Neural progenitor cell (in vitro differentiated cells): Measurements from ENCODE around the gene CELF4. TPM values are rescaled to one million over a fixed set of nuclear protein-coding genes. Genes with fewer than 3 reads are reported as not detected.

Experiments
- DNase-seq: peaks from one replicate; pipeline ENCODE4 v3.0.0-alpha.2; 2016; ENCODE audit warnings: low spot score
- H2AFZ ChIP-seq: fragments of 200-600 bp; sonication (generic); replicated peaks from 2 replicates; pipeline ENCODE4 v1.6.1; 2016; ENCODE audit warnings: antibody characterized with exemption
- H3F3A ChIP-seq: fragments of 200-600 bp; sonication (generic); 2 replicates; pipeline ENCODE4 v1.6.1; 2016; ENCODE audit warnings: antibody characterized with exemption, low read depth
- H3K27ac ChIP-seq: fragments of 200-600 bp; sonication (generic); 2 replicates; pipeline ENCODE4 v1.5.1; 2016; ENCODE audit warnings: mild to moderate bottlenecking
- H3K27me3 ChIP-seq: fragments of 200-600 bp; sonication (generic); 2 replicates; pipeline ENCODE4 v1.6.1; 2016; ENCODE audit warnings: mild to moderate bottlenecking, moderate library complexity
- H3K36me3 ChIP-seq: fragments of 200-600 bp; sonication (generic); 2 replicates; pipeline ENCODE4 v1.5.1; 2016
- H3K4me1 ChIP-seq: fragments of 200-600 bp; sonication (generic); 2 replicates; pipeline ENCODE4 v1.6.1; 2016; ENCODE audit warnings: mixed run types
- H3K4me2 ChIP-seq: fragments of 200-600 bp; sonication (generic); 2 replicates; pipeline ENCODE4 v1.6.1; 2016
- H3K4me3 ChIP-seq: fragments of 200-600 bp; sonication (generic); 2 replicates; pipeline ENCODE4 v1.5.1; 2016
- H3K79me2 ChIP-seq: fragments of 200-600 bp; sonication (generic); 2 replicates; pipeline ENCODE4 v1.6.1; 2016; ENCODE audit warnings: low read depth
- H3K9ac ChIP-seq: fragments of 200-600 bp; sonication (generic); 2 replicates; pipeline ENCODE4 v1.6.1; 2016
- H3K9me3 ChIP-seq: fragments of 200-600 bp; sonication (generic); 2 replicates; pipeline ENCODE4 v1.5.1; 2016; ENCODE audit warnings: low read depth
- H4K20me1 ChIP-seq: fragments of 200-600 bp; sonication (generic); 2 replicates; pipeline ENCODE4 v1.6.1; 2016; ENCODE audit warnings: low read depth
- H3K27ac Mint-ChIP-seq: 3 replicates; pipeline ENCODE4 v1.8.0; 2021; ENCODE audit warnings: mixed read lengths
- H3K27me3 Mint-ChIP-seq: 2 replicates; pipeline ENCODE4 v1.8.0; 2022; ENCODE audit warnings: low read depth, mild to moderate bottlenecking, inconsistent platforms, moderate library complexity, mixed read lengths; ENCODE audit not compliant: insufficient read depth
- H3K36me3 Mint-ChIP-seq: 3 replicates; pipeline ENCODE4 v1.8.0; 2021; ENCODE audit warnings: mixed read lengths
- H3K4me1 Mint-ChIP-seq: 3 replicates; pipeline ENCODE4 v1.8.0; 2021; ENCODE audit warnings: mixed read lengths
- H3K4me3 Mint-ChIP-seq: 3 replicates; pipeline ENCODE4 v1.8.0; 2021; ENCODE audit warnings: mild to moderate bottlenecking, moderate library complexity, mixed read lengths
- H3K9me3 Mint-ChIP-seq: 3 replicates; pipeline ENCODE4 v1.8.0; 2020; ENCODE audit warnings: mixed read lengths
- EZH2 ChIP-seq: fragments of 200-600 bp; sonication (generic); IDR thresholded peaks from 2 replicates; pipeline ENCODE4 v1.6.1; 2017; ENCODE audit warnings: antibody characterized with exemption, mild to moderate bottlenecking, moderate library complexity
- EZH2phosphoT487 ChIP-seq: fragments of 200-600 bp; sonication (generic); IDR thresholded peaks from 2 replicates; pipeline ENCODE4 v1.6.1; 2017; ENCODE audit warnings: antibody characterized with exemption
- total RNA-seq: library from RNA; depleted of rRNA; stranded (reverse); fragments of >200 nt; gene quantifications from 2 replicates; pipeline ENCODE4 v1.2.3, GENCODE V29; 2015; ENCODE audit warnings: low replicate concordance
- TF ChIP-seq, protein P1 (sequence below): fragments of 200-600 bp; sonication (generic); IDR thresholded peaks from 2 replicates; pipeline ENCODE4 v1.5.1; 2017; ENCODE audit warnings: antibody characterized with exemption, mild to moderate bottlenecking

CELF4 gene
- total RNA-seq, 1 donor from 2014 or later = 1.8 TPM

DNA sequence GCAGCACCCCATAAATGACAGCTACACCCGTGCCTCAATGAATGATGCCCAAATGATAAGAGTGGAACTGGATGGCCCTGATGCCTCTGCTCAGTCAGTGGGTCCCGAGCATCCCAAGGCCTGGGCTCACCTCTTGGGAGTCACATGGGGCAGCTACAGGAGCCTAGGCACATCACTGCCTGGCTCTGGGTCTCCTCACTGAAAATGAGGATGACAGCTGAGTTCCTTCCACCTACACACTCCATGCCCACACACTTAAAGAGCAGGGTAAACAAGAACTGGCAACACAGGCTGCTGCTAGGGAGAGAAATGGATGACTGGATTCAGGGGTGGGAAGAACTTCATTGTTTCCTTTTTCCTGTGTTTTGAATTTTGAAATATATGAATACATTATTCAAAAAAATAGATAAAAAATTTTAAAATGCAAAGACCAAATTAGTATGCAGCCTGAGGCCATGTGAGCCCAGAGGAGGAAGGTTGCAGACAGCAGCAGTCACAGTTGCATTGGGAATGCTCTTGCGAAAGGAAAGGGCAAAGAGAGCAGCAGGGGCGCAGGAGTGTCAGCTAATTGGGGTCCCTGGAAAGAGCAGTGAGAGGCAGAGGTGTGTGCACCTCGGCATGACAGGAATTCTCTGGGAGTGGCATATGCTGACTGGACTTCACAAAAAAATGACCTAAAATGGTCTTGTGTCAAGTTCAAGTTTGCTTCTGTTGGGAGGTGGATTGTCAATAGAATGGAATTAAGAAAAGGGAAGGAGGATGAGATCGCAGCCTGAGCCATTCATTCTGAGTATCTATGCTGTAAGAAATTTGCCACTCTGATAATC lies 327.1 kb downstream of the CELF4 start:
- H3K36me3 Mint-ChIP-seq = no peaks in the 10 kb centered on the region
- H2AFZ ChIP-seq = no peak overlapping the region

DNA sequence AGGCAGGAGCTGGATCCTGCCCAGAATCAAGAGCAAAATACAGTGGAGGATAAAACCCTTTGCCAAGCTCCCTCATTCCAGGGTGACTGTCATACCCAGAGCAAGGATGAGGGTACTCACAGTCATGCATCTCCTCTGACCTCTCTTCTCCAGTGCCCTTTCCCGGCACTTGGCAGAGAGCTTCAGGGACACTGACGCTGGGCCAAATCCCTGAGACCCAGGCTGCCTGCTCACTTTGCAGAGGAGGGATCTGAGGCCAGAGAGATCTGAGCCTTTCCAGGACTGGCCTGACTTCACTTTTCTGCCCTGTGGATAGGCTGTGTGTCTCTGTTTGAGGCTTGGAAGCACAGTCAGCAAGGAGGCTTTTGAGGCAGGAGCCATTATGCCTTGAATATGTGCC lies 330.0 kb downstream of the CELF4 start:
- H4K20me1 ChIP-seq = no peaks in the 10 kb centered on the region
- H3K36me3 ChIP-seq = no peaks in the 10 kb centered on the region
- H3K27ac ChIP-seq = no peak overlapping the region
- no peak overlapping the region for H3K4me3 Mint-ChIP-seq
- no peaks in the 10 kb centered on the region for H3K4me1 Mint-ChIP-seq
- no peaks in the 10 kb centered on the region for H3K4me1 ChIP-seq
- no peak for DNase-seq
- no peak overlapping the region for H3K4me2 ChIP-seq
- H3K27me3 ChIP-seq = no peaks in the 10 kb centered on the region
- peaks cover 8% of the 10 kb centered on the region for H3K27me3 Mint-ChIP-seq
- H3F3A ChIP-seq = no peaks in the 10 kb centered on the region
- no peaks in the 10 kb centered on the region for H3K79me2 ChIP-seq
- no peak for TF ChIP-seq EZH2phosphoT487
- TF ChIP-seq, protein P1, sequence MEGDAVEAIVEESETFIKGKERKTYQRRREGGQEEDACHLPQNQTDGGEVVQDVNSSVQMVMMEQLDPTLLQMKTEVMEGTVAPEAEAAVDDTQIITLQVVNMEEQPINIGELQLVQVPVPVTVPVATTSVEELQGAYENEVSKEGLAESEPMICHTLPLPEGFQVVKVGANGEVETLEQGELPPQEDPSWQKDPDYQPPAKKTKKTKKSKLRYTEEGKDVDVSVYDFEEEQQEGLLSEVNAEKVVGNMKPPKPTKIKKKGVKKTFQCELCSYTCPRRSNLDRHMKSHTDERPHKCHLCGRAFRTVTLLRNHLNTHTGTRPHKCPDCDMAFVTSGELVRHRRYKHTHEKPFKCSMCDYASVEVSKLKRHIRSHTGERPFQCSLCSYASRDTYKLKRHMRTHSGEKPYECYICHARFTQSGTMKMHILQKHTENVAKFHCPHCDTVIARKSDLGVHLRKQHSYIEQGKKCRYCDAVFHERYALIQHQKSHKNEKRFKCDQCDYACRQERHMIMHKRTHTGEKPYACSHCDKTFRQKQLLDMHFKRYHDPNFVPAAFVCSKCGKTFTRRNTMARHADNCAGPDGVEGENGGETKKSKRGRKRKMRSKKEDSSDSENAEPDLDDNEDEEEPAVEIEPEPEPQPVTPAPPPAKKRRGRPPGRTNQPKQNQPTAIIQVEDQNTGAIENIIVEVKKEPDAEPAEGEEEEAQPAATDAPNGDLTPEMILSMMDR = no peak
- TF ChIP-seq EZH2 = no peak
- no peak overlapping the region for H3K27ac Mint-ChIP-seq
- no peaks in the 10 kb centered on the region for H3K9me3 Mint-ChIP-seq
- H3K4me3 ChIP-seq = no peak overlapping the region
- no peaks in the 10 kb centered on the region for H3K36me3 Mint-ChIP-seq
- no peak overlapping the region for H2AFZ ChIP-seq
- no peak overlapping the region for H3K9ac ChIP-seq
- H3K9me3 ChIP-seq = no peaks in the 10 kb centered on the region

More for the DNA sequence above, 327.1 kb downstream of the CELF4 start:
- H3K9ac ChIP-seq = no peak overlapping the region
- TF ChIP-seq EZH2 (no peak), EZH2phosphoT487 (no peak)
- TF ChIP-seq, protein P1 = no peak
- H3K4me1 ChIP-seq = no peaks in the 10 kb centered on the region
- no peaks in the 10 kb centered on the region for H3F3A ChIP-seq
- H3K4me1 Mint-ChIP-seq = peaks cover under 1% of the 10 kb centered on the region
- DNase-seq = no peak
- no peaks in the 10 kb centered on the region for H3K79me2 ChIP-seq
- H3K4me3 ChIP-seq = no peak overlapping the region
- no peaks in the 10 kb centered on the region for H3K36me3 ChIP-seq
- peaks cover 3% of the 10 kb centered on the region for H4K20me1 ChIP-seq
- peaks cover 13% of the 10 kb centered on the region for H3K27me3 ChIP-seq
- H3K4me2 ChIP-seq = no peak overlapping the region
- H3K9me3 Mint-ChIP-seq = no peaks in the 10 kb centered on the region
- H3K27ac ChIP-seq = no peak overlapping the region
- H3K27ac Mint-ChIP-seq = no peak overlapping the region
- peaks cover 17% of the 10 kb centered on the region for H3K27me3 Mint-ChIP-seq
- H3K4me3 Mint-ChIP-seq = no peak overlapping the region
- no peaks in the 10 kb centered on the region for H3K9me3 ChIP-seq

DNA sequence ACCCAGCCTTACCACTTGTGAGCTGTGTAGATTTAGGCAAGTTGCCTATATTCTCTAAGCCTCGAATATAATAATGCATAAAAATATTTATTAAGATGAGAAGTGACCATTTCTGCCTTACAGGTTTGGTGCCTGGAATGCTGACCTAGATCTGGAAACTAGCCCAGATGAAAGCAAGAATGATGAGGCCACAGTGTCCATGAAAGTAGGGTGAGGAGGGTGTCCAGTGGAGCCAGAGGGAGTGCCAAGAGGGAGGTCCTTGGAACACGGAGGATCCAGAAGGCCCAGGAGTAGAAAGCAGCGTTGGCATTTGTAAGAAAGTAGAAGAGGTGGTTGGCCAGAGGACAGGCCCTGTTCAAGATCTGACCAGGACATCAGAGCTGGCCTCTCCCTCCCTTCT lies 334.3 kb downstream of the CELF4 start:
- H3K27me3 ChIP-seq = no peaks in the 10 kb centered on the region
- no peak overlapping the region for H3K4me2 ChIP-seq
- H3K36me3 ChIP-seq = no peaks in the 10 kb centered on the region
- no peak overlapping the region for H3K27ac ChIP-seq
- H3K27me3 Mint-ChIP-seq = peaks cover 2% of the 10 kb centered on the region
- H3K4me3 Mint-ChIP-seq = no peak overlapping the region
- no peak overlapping the region for H3K27ac Mint-ChIP-seq
- no peak for DNase-seq
- no peaks in the 10 kb centered on the region for H3F3A ChIP-seq
- H3K9ac ChIP-seq = no peak overlapping the region
- no peaks in the 10 kb centered on the region for H4K20me1 ChIP-seq
- TF ChIP-seq EZH2 = no peak
- no peak for TF ChIP-seq EZH2phosphoT487
- TF ChIP-seq, protein P1 = no peak
- H2AFZ ChIP-seq = no peak overlapping the region
- no peaks in the 10 kb centered on the region for H3K9me3 Mint-ChIP-seq
- H3K4me1 Mint-ChIP-seq = no peaks in the 10 kb centered on the region
- H3K36me3 Mint-ChIP-seq = peaks cover 1% of the 10 kb centered on the region
- H3K79me2 ChIP-seq = no peaks in the 10 kb centered on the region
- H3K4me1 ChIP-seq = no peaks in the 10 kb centered on the region
- H3K9me3 ChIP-seq = no peaks in the 10 kb centered on the region
- no peak overlapping the region for H3K4me3 ChIP-seq
